ENCODE measurements around the gene GPHA2. TPM values are rescaled to one million over a fixed set of nuclear protein-coding genes. Genes with fewer than 3 reads are reported as not detected.
A peak's percentile ranks its signal among the peaks of the same experiment; 100 is the strongest.

Gene GPHA2
- total and polyA plus RNA-seq, 10 of the 15 experiments (the other 5 are each of a cell fraction or from before 2014, with no cell fraction given) = not detected

GRCh38 chr11:64916775-64917662 lies 18.7 kb downstream of the GPHA2 start, which contains the start of gene ATG2A (continued):
- TF ChIP-seq PKNOX1 (IDR thresholded peaks at IDR 0.05) (peak; percentile 93), CHD4 (IDR thresholded peaks at IDR 0.05) (no peak), NRF1 (conservative IDR thresholded peaks at IDR 0.05; ENCODE audit: low read depth, low read length) (peak; percentile 49), YBX1 (IDR thresholded peaks at IDR 0.05) (no peak), RELB (IDR thresholded peaks at IDR 0.05; ENCODE audit: low read depth) (peak; percentile 93), FOS (IDR thresholded peaks at IDR 0.05; ENCODE audit: borderline replicate concordance, extremely low read depth, insufficient read length) (no peak), ATF3 (IDR thresholded peaks at IDR 0.05; ENCODE audit: borderline replicate concordance, extremely low read depth, low read depth, low read length) (no peak), NFIC (IDR thresholded peaks at IDR 0.05; ENCODE audit: low read depth, low read length) (no peak), ZNF687 (IDR thresholded peaks at IDR 0.05) (no peak), USF2 (IDR thresholded peaks at IDR 0.05; ENCODE audit: borderline replicate concordance, low read depth, low read length) (no peak), HDAC6 (IDR thresholded peaks at IDR 0.05; ENCODE audit: unreplicated experiment) (peak; percentile 21), RFX5 (IDR thresholded peaks at IDR 0.05; ENCODE audit: low read depth, low read length) (peak; percentile 70), NBN (IDR thresholded peaks at IDR 0.05) (no peak), RBBP5 (conservative IDR thresholded peaks at IDR 0.05) (no peak), RUNX3 (IDR thresholded peaks at IDR 0.05; ENCODE audit: low read length) (0 out of 2 replicates have a peak, but pooled peaks have one; percentile 38), SREBF1 (IDR thresholded peaks at IDR 0.05; ENCODE audit: low read length) (peak; percentile 16; the same call in 1 of the 2 replicates), CREB1 (IDR thresholded peaks at IDR 0.05; ENCODE audit: low read depth) (peak; percentile 60; the same call in 1 of the 2 replicates), ESRRA (IDR thresholded peaks at IDR 0.05; ENCODE audit: low read length) (no peak), BHLHE40 (IDR thresholded peaks at IDR 0.05; ENCODE audit: borderline replicate concordance in 1 of 2, low read depth in 2 of 2, low read length in 1 of 2) (peak in 1 of 2 experiments; percentile 12; a peak in 2 of 4 replicates), YY1 (IDR thresholded peaks at IDR 0.05; ENCODE audit: low read depth, low read length) (peak; percentile 87), RELA (IDR thresholded peaks at IDR 0.05; ENCODE audit: borderline replicate concordance, partially characterized antibody) (no peak), ZZZ3 (IDR thresholded peaks at IDR 0.05; ENCODE audit: control insufficient read depth, insufficient read length, low read depth) (no peak)

Measured in GM12878 (cell line).